ENCODE results near the gene COG5. TPM values are rescaled to one million over a fixed set of nuclear protein-coding genes. Genes with fewer than 3 reads are reported as not detected.

The COG5 gene
- total RNA-seq = 59.6 and 69.2 TPM in 2 replicates

DNA sequence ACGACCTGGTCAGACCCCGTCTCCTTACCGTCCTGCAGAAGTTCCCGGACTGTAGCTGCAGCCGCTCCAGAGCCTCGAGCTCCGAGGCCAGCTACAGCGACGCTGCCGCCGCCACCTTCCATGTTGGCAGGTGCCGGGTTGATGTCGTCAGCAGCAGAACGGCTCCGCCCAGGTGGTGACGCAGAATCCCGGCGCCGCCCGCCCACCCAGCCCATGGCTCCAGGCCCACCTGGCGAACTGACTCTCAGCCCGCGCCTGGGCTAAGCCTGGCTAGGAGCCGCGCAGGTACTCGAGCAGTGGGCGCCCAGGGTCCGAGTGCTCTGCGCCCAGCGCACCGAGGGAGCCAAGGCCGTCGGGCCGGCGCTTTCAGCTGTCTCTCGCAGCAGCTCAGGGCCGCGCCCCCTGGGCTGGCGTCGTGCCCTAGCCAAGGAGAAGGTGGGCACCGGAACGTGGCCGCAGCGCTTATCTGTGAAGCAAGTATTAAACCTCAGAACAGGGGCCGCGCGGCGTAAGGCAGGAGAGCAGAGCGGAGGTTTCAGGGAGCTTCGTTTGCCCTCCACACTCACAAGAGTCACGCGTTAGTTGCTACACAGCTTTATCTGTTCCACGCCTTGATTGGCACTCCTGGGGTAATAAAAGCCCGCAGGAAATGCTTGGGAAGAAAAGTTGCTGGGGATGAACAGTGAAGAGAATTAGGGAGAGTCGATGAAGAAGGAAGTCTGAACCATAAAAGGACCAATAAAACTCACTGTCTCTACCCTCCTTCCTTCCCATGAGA lies at the start of gene COG5, which contains the start of gene DUS4L:
TSS of gene COG5 (minus strand) at position 146 of the 778 bp plus-strand sequence. CDS start at position 122, 24 bp downstream.
TSS of gene DUS4L (plus strand) at position 197 of the 778 bp plus-strand sequence. CDS start 3,100 bp downstream, outside the sequence.

DNA sequence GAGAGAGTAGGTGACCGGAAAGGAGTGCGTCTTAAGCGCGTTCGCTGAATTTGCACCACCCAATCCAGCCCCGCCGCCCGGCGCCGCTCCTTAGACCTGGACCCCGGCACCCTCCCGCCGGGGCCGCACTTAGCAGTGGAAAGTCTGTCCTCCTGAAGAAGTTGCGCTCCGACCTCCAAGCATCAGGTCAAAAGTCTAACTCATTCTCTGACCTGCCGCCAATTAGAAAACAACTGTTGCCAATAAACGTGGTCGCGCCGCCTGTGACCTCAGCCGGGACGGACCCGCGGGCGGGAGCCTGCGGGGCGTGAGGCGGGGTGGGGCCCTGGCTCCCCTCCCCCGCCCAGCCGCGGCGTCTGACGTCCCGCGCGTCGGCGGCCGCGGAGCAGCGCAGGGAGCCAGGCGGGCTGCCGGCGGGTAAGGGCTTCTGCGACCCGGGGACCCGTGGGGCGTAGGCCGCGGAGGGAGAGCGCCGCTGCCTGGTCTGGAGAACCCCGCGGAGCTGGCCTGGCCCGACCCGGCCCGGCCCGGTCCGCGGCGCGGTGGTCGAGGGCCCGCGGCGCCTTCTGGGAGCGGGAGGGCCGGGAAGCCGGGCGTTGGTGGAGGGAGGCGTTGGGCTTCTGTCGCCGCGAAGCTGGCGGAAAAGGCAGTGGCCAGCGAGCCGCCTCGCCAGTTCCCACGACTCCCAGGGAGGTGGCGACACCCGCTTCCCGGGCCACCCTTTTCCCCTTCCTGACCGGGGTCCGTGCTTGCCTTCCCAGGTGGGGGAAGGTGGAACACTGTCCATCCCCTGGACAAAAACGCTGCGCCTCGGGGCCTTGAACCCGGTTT lies 16.4 kb upstream of the COG5 start, which contains the start of gene BCAP29:
TSS of gene BCAP29 (plus strand) at position 362 of the 831 bp plus-strand sequence. CDS start 527 bp downstream, outside the sequence.

DNA sequence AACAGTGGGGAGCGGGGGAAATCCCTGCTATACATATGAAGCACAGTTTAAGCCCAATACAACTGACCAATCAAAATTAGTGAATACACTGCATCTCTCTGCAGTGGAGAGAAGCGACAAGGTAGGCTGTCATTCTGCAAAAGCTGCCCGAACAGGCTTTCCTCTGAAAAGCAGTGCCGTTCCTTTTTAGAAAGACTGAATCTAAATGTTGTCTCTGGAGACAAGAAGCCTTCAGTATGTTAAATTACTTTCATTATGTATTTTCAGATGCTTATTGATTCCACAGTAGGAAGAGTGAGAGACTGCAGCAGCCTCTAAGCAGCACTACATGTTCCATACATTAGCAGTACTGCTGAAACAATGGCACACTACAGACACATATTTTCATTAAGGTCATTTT lies 93.8 kb downstream of the COG5 start, which contains the start of gene GPR22:
TSS of gene GPR22 (plus strand) at position 129 of the 400 bp plus-strand sequence. CDS start 4,004 bp downstream, outside the sequence.

DNA sequence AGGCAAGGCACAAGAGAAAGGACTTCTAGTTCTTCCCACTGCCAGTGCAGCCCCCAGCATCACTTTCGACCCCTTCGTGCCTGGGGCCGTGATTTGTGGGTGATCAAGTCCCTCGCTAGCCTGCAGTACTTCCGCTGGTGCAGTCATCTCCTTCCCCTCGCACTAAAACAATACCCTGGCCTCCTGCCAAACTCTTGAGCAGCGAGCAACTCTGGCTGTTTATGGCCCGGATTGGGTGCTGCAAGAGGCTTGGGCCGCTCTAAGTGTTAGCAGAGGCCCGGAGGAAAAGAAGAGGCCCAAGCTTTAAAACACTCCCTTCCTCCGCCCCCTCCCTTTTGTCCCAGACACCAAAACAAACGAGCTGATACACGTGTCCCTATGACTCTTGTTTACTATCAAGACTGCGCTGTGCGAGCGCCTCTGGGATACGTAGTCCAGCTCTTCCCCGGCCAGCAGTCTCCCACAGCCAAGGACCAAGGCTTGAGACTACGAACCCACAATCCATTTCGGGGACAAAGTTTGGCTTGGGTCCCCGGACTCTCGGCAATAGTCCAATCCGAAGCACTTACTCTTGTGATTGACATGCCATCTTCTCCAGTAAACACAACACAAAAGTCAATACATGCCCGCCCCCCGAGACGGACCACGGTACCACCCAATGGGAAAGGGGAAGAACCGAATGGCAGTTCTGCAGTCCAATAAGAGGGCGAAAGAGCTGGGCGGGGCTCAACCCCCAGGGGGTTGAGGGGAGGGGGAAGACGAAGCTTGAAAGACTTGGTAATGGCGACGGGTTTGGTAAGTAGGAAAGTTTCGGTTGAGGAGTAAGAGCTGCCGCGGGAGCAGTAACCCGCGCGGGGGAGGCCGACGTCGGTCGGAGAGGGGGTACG lies 395.2 kb downstream of the COG5 start, which contains the start of gene HBP1:
TSS of gene HBP1 (plus strand) at position 771 of the 887 bp plus-strand sequence. CDS start 10,891 bp downstream, outside the sequence.

Other genes starting within 250 kb of the COG5 start
- under 0.01 and 1.1 TPM in 2 replicates for gene GPR22, start 93.9 kb downstream of the COG5 start, total RNA-seq
- 12.5 and 12.6 TPM in 2 replicates for gene DUS4L, start 51 bp upstream of the COG5 start, total RNA-seq
- gene BCAP29, start 16.3 kb upstream of the COG5 start, total RNA-seq = 99.7 and 120 TPM in 2 replicates
- gene SLC26A4, start 96.9 kb upstream of the COG5 start, total RNA-seq = 0.44 and 0.50 TPM in 2 replicates
- gene CBLL1, start 180.2 kb upstream of the COG5 start, total RNA-seq = 13.8 and 14.2 TPM in 2 replicates
- gene SLC26A3, start 239.3 kb upstream of the COG5 start, total RNA-seq = not detected in 2 replicates